ENCODE results near the gene EVPL.

DNA sequence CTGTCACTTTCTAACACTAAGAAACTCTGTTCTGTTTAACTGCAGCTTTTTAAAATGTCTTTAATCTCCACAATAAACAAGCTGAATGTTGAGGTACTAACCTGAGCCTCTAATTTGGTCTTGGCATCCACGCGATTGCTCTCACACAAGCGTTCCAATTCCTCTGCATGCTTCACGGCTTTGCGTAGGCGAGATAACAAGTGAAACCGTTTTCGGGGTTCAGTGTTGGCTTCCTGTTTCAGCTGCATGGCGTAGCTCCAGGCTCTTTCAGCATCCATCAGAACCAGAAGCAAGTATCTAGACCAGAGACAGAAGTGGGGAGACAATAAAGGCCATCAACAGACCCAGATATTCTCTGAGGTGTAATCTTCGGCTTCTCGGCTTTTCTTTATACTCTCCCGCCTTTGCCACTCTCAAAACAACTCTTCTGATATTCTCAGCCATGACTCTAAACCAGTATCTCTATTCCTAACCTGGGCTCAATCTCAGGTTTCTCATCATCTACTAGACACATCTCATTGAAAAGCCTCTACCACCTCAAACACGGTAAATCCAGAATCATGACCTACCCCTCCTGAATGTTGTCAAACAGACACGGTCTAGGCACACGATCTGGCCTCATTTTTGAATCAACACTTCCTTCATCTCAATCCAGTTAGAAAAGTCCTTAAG lies 36.9 kb upstream of the EVPL start:
- TF ChIP-seq CTCF (IDR thresholded peaks at IDR 0.05; ENCODE audit: borderline replicate concordance, extremely low read depth, low read length, poor library complexity, severe bottlenecking), result no peak
- no peak for TF ChIP-seq EZH2 (IDR thresholded peaks at IDR 0.05; ENCODE audit: borderline replicate concordance, low read depth, low read length, severe bottlenecking)

Data from DND-41 (cell line).